ENCODE measurements around the gene TNFRSF6B.

DNA sequence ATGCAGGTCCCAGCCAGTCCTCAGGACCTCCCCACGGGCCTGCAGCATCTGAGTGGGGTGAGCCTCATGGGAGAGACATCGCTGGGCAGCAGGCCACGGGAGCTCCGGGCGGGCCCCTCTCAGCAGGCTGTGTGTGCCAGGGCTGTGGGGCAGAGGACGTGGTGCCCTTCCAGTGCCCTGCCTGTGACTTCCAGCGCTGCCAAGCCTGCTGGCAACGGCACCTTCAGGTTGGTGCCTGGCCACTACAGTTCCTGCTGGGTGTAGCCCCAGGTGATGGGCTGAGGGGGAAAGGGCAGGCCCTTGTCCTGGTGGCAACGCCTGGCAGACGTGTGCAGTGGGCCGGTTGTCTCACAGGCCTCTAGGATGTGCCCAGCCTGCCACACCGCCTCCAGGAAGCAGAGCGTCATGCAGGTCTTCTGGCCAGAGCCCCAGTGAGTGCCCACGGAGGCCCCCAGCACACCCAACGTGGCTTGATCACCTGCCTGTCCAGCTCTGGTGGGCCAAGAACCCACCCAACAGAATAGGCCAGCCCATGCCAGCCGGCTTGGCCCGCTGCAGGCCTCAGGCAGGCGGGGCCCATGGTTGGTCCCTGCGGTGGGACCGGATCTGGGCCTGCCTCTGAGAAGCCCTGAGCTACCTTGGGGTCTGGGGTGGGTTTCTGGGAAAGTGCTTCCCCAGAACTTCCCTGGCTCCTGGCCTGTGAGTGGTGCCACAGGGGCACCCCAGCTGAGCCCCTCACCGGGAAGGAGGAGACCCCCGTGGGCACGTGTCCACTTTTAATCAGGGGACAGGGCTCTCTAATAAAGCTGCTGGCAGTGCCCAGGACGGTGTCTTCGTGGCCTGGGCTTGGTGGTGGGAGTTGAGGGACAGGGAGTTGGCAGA, 787 bp upstream of the TNFRSF6B start:
- no peak for TF ChIP-seq POLR2A (IDR thresholded peaks at IDR 0.05)
- TF ChIP-seq, protein P1, sequence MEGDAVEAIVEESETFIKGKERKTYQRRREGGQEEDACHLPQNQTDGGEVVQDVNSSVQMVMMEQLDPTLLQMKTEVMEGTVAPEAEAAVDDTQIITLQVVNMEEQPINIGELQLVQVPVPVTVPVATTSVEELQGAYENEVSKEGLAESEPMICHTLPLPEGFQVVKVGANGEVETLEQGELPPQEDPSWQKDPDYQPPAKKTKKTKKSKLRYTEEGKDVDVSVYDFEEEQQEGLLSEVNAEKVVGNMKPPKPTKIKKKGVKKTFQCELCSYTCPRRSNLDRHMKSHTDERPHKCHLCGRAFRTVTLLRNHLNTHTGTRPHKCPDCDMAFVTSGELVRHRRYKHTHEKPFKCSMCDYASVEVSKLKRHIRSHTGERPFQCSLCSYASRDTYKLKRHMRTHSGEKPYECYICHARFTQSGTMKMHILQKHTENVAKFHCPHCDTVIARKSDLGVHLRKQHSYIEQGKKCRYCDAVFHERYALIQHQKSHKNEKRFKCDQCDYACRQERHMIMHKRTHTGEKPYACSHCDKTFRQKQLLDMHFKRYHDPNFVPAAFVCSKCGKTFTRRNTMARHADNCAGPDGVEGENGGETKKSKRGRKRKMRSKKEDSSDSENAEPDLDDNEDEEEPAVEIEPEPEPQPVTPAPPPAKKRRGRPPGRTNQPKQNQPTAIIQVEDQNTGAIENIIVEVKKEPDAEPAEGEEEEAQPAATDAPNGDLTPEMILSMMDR (IDR thresholded peaks at IDR 0.05), result no peak
